HEK293 (cell line): ENCODE measurements around the gene GUCY2D.

Experiments
- CTCF ChIA-PET: fragments of 350-600 bp; formaldehyde crosslinking; extraction: SDS; loops from one replicate; lab custom pipeline; 2021; ENCODE audit warnings: antibody characterized with exemption; lab: Yijun Ruan, JAX
- POLR2A ChIA-PET: fragments of 300-600 bp; formaldehyde crosslinking; extraction: SDS; loops from one replicate; lab custom pipeline; 2020; ENCODE audit warnings: antibody characterized with exemption, inconsistent platforms; lab: Yijun Ruan, JAX
- H3K27ac ChIP-seq: fragments of 200-500 bp; sonication (Bioruptor generic); 2 replicates; pipeline ENCODE4 v1.5.1; 2014; ENCODE audit warnings: low read depth, low read length, control low read depth, inconsistent platforms; ENCODE audit errors: extremely low read depth
- H3K36me3 ChIP-seq, 2 experiments: fragments of 200-500 bp in 1 of 2; sonication (Bioruptor generic) in 1 of 2; 1 replicate in 1 of 2; 2 replicates in 1 of 2; pipeline ENCODE4 v1.5.1; 2014 to 2017; ENCODE audit warnings: inconsistent platforms in 2 of 2, low read length in 2 of 2; ENCODE audit not compliant: control insufficient read depth in 2 of 2, insufficient read depth in 1 of 2
- H3K4me1 ChIP-seq: fragments of 200-500 bp; sonication (Bioruptor generic); 2 replicates; pipeline ENCODE4 v1.5.1; 2014; ENCODE audit warnings: mild to moderate bottlenecking, low read length, inconsistent platforms; ENCODE audit not compliant: control insufficient read depth, insufficient read depth
- H3K4me3 ChIP-seq: 2 replicates; pipeline ENCODE4 v1.5.1; 2011; ENCODE audit warnings: low read depth, mild to moderate bottlenecking, control low read depth, low read length, moderate library complexity
- H3K9me3 ChIP-seq: fragments of 200-500 bp; sonication (Bioruptor generic); 2 replicates; pipeline ENCODE4 v1.5.1; 2014; ENCODE audit warnings: low read depth, low read length, inconsistent platforms; ENCODE audit not compliant: control insufficient read depth, insufficient read depth
- BCL11A ChIP-seq: fragments of 450-650 bp; formaldehyde crosslinking; IDR thresholded peaks from 2 replicates; pipeline ENCODE4 v1.5.1; 2016; ENCODE audit warnings: low read depth, missing biosample characterization, missing genetic modification characterization
- GLI2 ChIP-seq: fragments of 450-650 bp; formaldehyde crosslinking; IDR thresholded peaks from 2 replicates; pipeline ENCODE4; 2017; ENCODE audit warnings: missing biosample characterization, missing genetic modification characterization, low read depth, borderline replicate concordance
- GLI4 ChIP-seq: fragments of 450-650 bp; formaldehyde crosslinking; IDR thresholded peaks from 2 replicates; pipeline ENCODE4 v1.5.1; 2016; ENCODE audit warnings: missing biosample characterization, missing genetic modification characterization
- GLIS1 ChIP-seq: fragments of 450-650 bp; formaldehyde crosslinking; IDR thresholded peaks from 2 replicates; pipeline ENCODE4 v1.5.1; 2016; ENCODE audit warnings: missing biosample characterization, missing genetic modification characterization
- HOXD13 ChIP-seq: sonication (generic); formaldehyde crosslinking; IDR thresholded peaks from 2 replicates; pipeline ENCODE4 v1.8.0; 2022; ENCODE audit warnings: missing genetic modification reagents, borderline replicate concordance
- KLF10 ChIP-seq: fragments of 450-650 bp; IDR thresholded peaks from 2 replicates; pipeline ENCODE4 v1.5.1; 2018; ENCODE audit warnings: missing biosample characterization, mild to moderate bottlenecking, missing genetic modification characterization
- KLF9 ChIP-seq: fragments of 450-650 bp; formaldehyde crosslinking; IDR thresholded peaks from 2 replicates; pipeline ENCODE4 v1.5.1; 2016; ENCODE audit warnings: missing biosample characterization, missing genetic modification characterization, low read depth
- SCRT1 ChIP-seq: fragments of 450-650 bp; formaldehyde crosslinking; IDR thresholded peaks from 2 replicates; pipeline ENCODE4 v1.5.1; 2016; ENCODE audit warnings: missing biosample characterization, missing genetic modification characterization, borderline replicate concordance
- ZBTB1 ChIP-seq: fragments of 450-650 bp; formaldehyde crosslinking; IDR thresholded peaks from 2 replicates; pipeline ENCODE4 v1.5.1; 2016; ENCODE audit warnings: missing biosample characterization, missing genetic modification characterization
- ZBTB20 ChIP-seq: fragments of 450-650 bp; formaldehyde crosslinking; IDR thresholded peaks from 2 replicates; pipeline ENCODE4 v1.5.1; 2016; ENCODE audit warnings: missing biosample characterization, missing genetic modification characterization
- ZFP41 ChIP-seq: fragments of 450-650 bp; formaldehyde crosslinking; IDR thresholded peaks from 2 replicates; pipeline ENCODE4 v1.5.1; 2016; ENCODE audit warnings: missing biosample characterization, missing genetic modification characterization, borderline replicate concordance
- ZNF138 ChIP-seq: fragments of 450-650 bp; formaldehyde crosslinking; IDR thresholded peaks from 2 replicates; pipeline ENCODE4 v1.5.1; 2016; ENCODE audit warnings: missing biosample characterization, missing genetic modification characterization, borderline replicate concordance
- ZNF23 ChIP-seq: fragments of 450-650 bp; formaldehyde crosslinking; IDR thresholded peaks from 2 replicates; pipeline ENCODE4 v1.5.1; 2016; ENCODE audit warnings: missing biosample characterization, missing genetic modification characterization, borderline replicate concordance
- ZNF292 ChIP-seq: fragments of 450-650 bp; formaldehyde crosslinking; IDR thresholded peaks from 2 replicates; pipeline ENCODE4 v1.5.1; 2016; ENCODE audit warnings: low read depth, missing biosample characterization, missing genetic modification characterization, borderline replicate concordance
- ZNF324 ChIP-seq: fragments of 450-650 bp; formaldehyde crosslinking; IDR thresholded peaks from 2 replicates; pipeline ENCODE4 v1.5.1; 2016; ENCODE audit warnings: missing biosample characterization, missing genetic modification characterization
- ZNF350 ChIP-seq: fragments of 450-650 bp; formaldehyde crosslinking; IDR thresholded peaks from 2 replicates; pipeline ENCODE4 v1.5.0; 2017; ENCODE audit warnings: missing biosample characterization, mild to moderate bottlenecking, missing genetic modification characterization
- ZNF354C ChIP-seq: fragments of 450-650 bp; formaldehyde crosslinking; IDR thresholded peaks from 2 replicates; pipeline ENCODE4 v1.5.1; 2016; ENCODE audit warnings: missing biosample characterization, missing genetic modification characterization, low read depth, borderline replicate concordance
- ZNF366 ChIP-seq: fragments of 450-650 bp; formaldehyde crosslinking; conservative IDR thresholded peaks from 2 replicates; pipeline ENCODE4 v1.5.1; 2016; ENCODE audit warnings: missing biosample characterization, missing genetic modification characterization
- ZNF473 ChIP-seq: fragments of 450-650 bp; formaldehyde crosslinking; IDR thresholded peaks from 2 replicates; pipeline ENCODE4 v1.5.1; 2017; ENCODE audit warnings: missing biosample characterization, missing genetic modification characterization
- ZNF510 ChIP-seq: fragments of 450-650 bp; formaldehyde crosslinking; IDR thresholded peaks from 2 replicates; pipeline ENCODE4 v1.5.1; 2018; ENCODE audit warnings: mild to moderate bottlenecking, missing genetic modification characterization, missing biosample characterization; ENCODE audit not compliant: insufficient replicate concordance
- ZNF529 ChIP-seq: fragments of 450-650 bp; formaldehyde crosslinking; IDR thresholded peaks from 2 replicates; pipeline ENCODE4 v1.5.1; 2017; ENCODE audit warnings: missing genetic modification characterization, missing biosample characterization; ENCODE audit not compliant: insufficient replicate concordance
- ZNF549 ChIP-seq: fragments of 450-650 bp; IDR thresholded peaks from 2 replicates; pipeline ENCODE4 v1.5.1; 2018; ENCODE audit warnings: missing biosample characterization, missing genetic modification characterization, mild to moderate bottlenecking, inconsistent platforms, moderate library complexity
- ZNF571 ChIP-seq: fragments of 450-650 bp; formaldehyde crosslinking; IDR thresholded peaks from 2 replicates; pipeline ENCODE4 v1.5.0; 2017; ENCODE audit warnings: missing biosample characterization, missing genetic modification characterization
- ZNF701 ChIP-seq: fragments of 450-650 bp; formaldehyde crosslinking; IDR thresholded peaks from 2 replicates; pipeline ENCODE4 v1.5.1; 2016; ENCODE audit warnings: missing biosample characterization, missing genetic modification characterization
- ZSCAN16 ChIP-seq: fragments of 450-650 bp; formaldehyde crosslinking; IDR thresholded peaks from 2 replicates; pipeline ENCODE4 v1.5.1; 2016; ENCODE audit warnings: missing biosample characterization, missing genetic modification characterization
- TF ChIP-seq, protein P1 (sequence below): IDR thresholded peaks from 2 replicates; pipeline ENCODE4 v1.6.1; 2011; ENCODE audit warnings: mild to moderate bottlenecking, low read depth, low read length, borderline replicate concordance
- TF ChIP-seq, protein P2 (sequence below): sonication (generic); formaldehyde crosslinking; IDR thresholded peaks from 2 replicates; pipeline ENCODE4 v1.8.1; 2022; ENCODE audit warnings: mild to moderate bottlenecking, moderate library complexity, missing genetic modification reagents
- TF ChIP-seq, protein P3 (sequence below): fragments of 450-650 bp; IDR thresholded peaks from 2 replicates; pipeline ENCODE4 v1.5.1; 2018; ENCODE audit warnings: missing biosample characterization, mild to moderate bottlenecking, missing genetic modification characterization
- TF ChIP-seq, protein P4 (sequence below): fragments of 450-650 bp; formaldehyde crosslinking; IDR thresholded peaks from 2 replicates; pipeline ENCODE4 v1.5.1; 2016; ENCODE audit warnings: missing biosample characterization, missing genetic modification characterization, low read depth
- TF ChIP-seq, protein P5 (sequence below): fragments of 450-650 bp; formaldehyde crosslinking; IDR thresholded peaks from 2 replicates; pipeline ENCODE4 v1.5.1; 2016; ENCODE audit warnings: missing biosample characterization, missing genetic modification characterization

The GUCY2D gene

DNA sequence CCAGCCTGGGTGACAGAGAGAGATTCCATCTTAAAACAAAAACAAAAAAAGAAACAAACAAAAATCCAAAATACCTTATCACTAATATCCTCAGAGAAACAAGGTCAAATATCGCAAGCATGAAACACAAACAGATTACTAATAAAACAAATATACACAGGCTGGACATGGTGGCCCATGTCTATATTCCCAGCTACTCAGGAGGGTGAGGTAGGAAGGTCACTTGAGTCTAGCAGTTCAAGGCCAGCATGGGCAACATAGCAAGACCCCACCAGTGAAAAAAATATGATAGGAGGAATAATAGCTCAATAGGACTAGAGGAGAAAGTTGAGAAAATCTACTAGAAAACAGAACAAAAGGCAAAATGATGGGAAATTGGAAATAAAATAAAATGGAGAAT, 29.5 kb downstream of the GUCY2D start:
- no peaks in the 10 kb centered on the region for H3K9me3 ChIP-seq
- no peak overlapping the region for H3K27ac ChIP-seq
- no peaks in the 10 kb centered on the region for H3K4me1 ChIP-seq
- ChIA-PET CTCF (interaction anchor here (0.7 to 2.5 kb wide), 6 partner anchors 10 to 1010 kb away, joined by 3 to 18 read pairs (median 4); no protein-coding TSS in a partner anchor), POLR2A (no interaction called here)
- H3K36me3 ChIP-seq, result no peaks in the 10 kb centered on the region
- no peak for TF ChIP-seq KLF10 (tag by site-specific recombination)
- no peak for TF ChIP-seq ZNF23
- TF ChIP-seq, protein P1, sequence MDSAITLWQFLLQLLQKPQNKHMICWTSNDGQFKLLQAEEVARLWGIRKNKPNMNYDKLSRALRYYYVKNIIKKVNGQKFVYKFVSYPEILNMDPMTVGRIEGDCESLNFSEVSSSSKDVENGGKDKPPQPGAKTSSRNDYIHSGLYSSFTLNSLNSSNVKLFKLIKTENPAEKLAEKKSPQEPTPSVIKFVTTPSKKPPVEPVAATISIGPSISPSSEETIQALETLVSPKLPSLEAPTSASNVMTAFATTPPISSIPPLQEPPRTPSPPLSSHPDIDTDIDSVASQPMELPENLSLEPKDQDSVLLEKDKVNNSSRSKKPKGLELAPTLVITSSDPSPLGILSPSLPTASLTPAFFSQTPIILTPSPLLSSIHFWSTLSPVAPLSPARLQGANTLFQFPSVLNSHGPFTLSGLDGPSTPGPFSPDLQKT, result no peak
- TF ChIP-seq GLIS1, result no peak
- TF ChIP-seq ZNF473 (tag by site-specific recombination), result no peak
- no peak for TF ChIP-seq BCL11A (tag by site-specific recombination)
- TF ChIP-seq ZBTB20 (tag by site-specific recombination), result no peak
- TF ChIP-seq, protein P2, sequence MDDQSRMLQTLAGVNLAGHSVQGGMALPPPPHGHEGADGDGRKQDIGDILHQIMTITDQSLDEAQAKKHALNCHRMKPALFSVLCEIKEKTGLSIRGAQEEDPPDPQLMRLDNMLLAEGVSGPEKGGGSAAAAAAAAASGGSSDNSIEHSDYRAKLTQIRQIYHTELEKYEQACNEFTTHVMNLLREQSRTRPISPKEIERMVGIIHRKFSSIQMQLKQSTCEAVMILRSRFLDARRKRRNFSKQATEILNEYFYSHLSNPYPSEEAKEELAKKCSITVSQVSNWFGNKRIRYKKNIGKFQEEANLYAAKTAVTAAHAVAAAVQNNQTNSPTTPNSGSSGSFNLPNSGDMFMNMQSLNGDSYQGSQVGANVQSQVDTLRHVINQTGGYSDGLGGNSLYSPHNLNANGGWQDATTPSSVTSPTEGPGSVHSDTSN, result no peak
- no peak for TF ChIP-seq ZNF529 (tag by site-specific recombination)
- no peak for TF ChIP-seq ZNF138
- no peak for TF ChIP-seq ZSCAN16 (tag by site-specific recombination)
- TF ChIP-seq GLI4 (tag by site-specific recombination), result no peak
- TF ChIP-seq, protein P3, sequence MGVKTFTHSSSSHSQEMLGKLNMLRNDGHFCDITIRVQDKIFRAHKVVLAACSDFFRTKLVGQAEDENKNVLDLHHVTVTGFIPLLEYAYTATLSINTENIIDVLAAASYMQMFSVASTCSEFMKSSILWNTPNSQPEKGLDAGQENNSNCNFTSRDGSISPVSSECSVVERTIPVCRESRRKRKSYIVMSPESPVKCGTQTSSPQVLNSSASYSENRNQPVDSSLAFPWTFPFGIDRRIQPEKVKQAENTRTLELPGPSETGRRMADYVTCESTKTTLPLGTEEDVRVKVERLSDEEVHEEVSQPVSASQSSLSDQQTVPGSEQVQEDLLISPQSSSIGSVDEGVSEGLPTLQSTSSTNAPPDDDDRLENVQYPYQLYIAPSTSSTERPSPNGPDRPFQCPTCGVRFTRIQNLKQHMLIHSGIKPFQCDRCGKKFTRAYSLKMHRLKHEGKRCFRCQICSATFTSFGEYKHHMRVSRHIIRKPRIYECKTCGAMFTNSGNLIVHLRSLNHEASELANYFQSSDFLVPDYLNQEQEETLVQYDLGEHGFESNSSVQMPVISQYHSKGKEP (tag by site-specific recombination), result no peak
- TF ChIP-seq, protein P4, sequence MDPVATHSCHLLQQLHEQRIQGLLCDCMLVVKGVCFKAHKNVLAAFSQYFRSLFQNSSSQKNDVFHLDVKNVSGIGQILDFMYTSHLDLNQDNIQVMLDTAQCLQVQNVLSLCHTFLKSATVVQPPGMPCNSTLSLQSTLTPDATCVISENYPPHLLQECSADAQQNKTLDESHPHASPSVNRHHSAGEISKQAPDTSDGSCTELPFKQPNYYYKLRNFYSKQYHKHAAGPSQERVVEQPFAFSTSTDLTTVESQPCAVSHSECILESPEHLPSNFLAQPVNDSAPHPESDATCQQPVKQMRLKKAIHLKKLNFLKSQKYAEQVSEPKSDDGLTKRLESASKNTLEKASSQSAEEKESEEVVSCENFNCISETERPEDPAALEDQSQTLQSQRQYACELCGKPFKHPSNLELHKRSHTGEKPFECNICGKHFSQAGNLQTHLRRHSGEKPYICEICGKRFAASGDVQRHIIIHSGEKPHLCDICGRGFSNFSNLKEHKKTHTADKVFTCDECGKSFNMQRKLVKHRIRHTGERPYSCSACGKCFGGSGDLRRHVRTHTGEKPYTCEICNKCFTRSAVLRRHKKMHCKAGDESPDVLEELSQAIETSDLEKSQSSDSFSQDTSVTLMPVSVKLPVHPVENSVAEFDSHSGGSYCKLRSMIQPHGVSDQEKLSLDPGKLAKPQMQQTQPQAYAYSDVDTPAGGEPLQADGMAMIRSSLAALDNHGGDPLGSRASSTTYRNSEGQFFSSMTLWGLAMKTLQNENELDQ (tag by site-specific recombination), result no peak
- no peak for TF ChIP-seq ZNF701
- no peak for TF ChIP-seq ZFP41 (tag by site-specific recombination)
- no peak for TF ChIP-seq ZNF354C (tag by site-specific recombination)
- TF ChIP-seq ZNF366, result no peak
- TF ChIP-seq, protein P5, sequence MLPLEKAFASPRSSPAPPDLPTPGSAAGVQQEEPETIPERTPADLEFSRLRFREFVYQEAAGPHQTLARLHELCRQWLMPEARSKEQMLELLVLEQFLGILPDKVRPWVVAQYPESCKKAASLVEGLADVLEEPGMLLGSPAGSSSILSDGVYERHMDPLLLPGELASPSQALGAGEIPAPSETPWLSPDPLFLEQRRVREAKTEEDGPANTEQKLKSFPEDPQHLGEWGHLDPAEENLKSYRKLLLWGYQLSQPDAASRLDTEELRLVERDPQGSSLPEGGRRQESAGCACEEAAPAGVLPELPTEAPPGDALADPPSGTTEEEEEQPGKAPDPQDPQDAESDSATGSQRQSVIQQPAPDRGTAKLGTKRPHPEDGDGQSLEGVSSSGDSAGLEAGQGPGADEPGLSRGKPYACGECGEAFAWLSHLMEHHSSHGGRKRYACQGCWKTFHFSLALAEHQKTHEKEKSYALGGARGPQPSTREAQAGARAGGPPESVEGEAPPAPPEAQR (tag by site-specific recombination), result no peak
- no peak overlapping the region for H3K4me3 ChIP-seq

DNA sequence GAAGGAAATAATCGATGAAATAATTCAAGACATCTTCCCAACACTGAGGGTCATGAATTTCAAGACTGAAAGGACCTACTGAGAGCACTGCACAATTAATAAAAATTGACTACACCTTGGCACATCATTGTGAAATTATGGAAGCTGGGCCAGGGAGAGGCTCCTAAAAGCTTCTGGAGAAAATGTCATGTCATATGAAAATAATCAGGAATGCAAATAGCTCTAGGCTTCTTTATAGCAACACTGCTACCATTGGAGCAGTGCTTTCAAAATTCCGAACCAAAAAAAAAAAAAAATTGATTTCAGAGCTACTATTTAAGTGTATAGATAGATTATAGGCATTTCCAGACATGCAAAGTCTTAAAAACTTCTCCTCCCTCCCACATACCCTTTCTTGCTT, 30.0 kb downstream of the GUCY2D start:
- ChIA-PET POLR2A (no interaction called here), CTCF (interaction anchor here (0.7 to 2.5 kb wide), 5 partner anchors 9 to 1011 kb away, joined by 3 to 18 read pairs (median 4); no protein-coding TSS in a partner anchor)
- no peak overlapping the region for H3K4me3 ChIP-seq
- H3K36me3 ChIP-seq, result no peaks in the 10 kb centered on the region
- H3K4me1 ChIP-seq, result no peaks in the 10 kb centered on the region
- no peaks in the 10 kb centered on the region for H3K9me3 ChIP-seq
- no peak overlapping the region for H3K27ac ChIP-seq
- TF ChIP-seq HOXD13 (CRISPR knock-in tag) (no peak), ZNF571 (tag by site-specific recombination) (no peak), ZNF549 (tag by site-specific recombination) (no peak), ZNF292 (tag by site-specific recombination) (no peak), KLF9 (tag by site-specific recombination) (no peak), ZNF510 (tag by site-specific recombination) (no peak), SCRT1 (tag by site-specific recombination) (no peak), ZBTB1 (tag by site-specific recombination) (no peak), GLI2 (tag by site-specific recombination) (no peak), ZSCAN16 (tag by site-specific recombination) (no peak), ZNF324 (no peak), ZNF350 (no peak)
